ENCODE results near the gene IQCF2. TPM values are rescaled to one million over a fixed set of nuclear protein-coding genes. Genes with fewer than 3 reads are reported as not detected.

The IQCF2 gene
- not detected in 2 replicates for total RNA-seq

GRCh38 chr3:51860703-51861665 is at the start of gene IQCF2:
IQCF2 (plus strand) TSS chr3:51861615; CDS start chr3:51861667, 52 bp downstream.

GRCh38 chr3:51875501-51875900 is 14.1 kb downstream of the IQCF2 start, which contains the start of gene IQCF5:
IQCF5 (minus strand) TSS chr3:51875601; CDS start chr3:51875531, 70 bp downstream.

Other genes starting within 250 kb of the IQCF2 start
- 59.2 and 72.4 TPM in 2 replicates for gene TEX264, start 190.4 kb upstream of the IQCF2 start, total RNA-seq
- not detected in 2 replicates for gene GRM2, start 154.5 kb upstream of the IQCF2 start, total RNA-seq
- not detected in 2 replicates for gene IQCF6, start 82.4 kb upstream of the IQCF2 start, total RNA-seq
- gene IQCF5, start 14.0 kb downstream of the IQCF2 start, total RNA-seq = not detected in 2 replicates
- gene IQCF1, start 41.7 kb downstream of the IQCF2 start, total RNA-seq = not detected in 2 replicates
- 36.6 and 38.9 TPM in 2 replicates for gene RRP9, start 80.3 kb downstream of the IQCF2 start, total RNA-seq
- gene PARP3, start 80.7 kb downstream of the IQCF2 start, total RNA-seq = 15.4 and 31.0 TPM in 2 replicates
- 0.20 TPM in 1 of 2 replicates, not detected in the other for gene GPR62, start 93.8 kb downstream of the IQCF2 start, total RNA-seq
- gene PCBP4, start 105.8 kb downstream of the IQCF2 start, total RNA-seq = 56.2 and 80.7 TPM in 2 replicates
- gene ABHD14B, start 112.4 kb downstream of the IQCF2 start, total RNA-seq = 35.8 and 41.0 TPM in 2 replicates
- gene ABHD14A, start 113.4 kb downstream of the IQCF2 start, total RNA-seq = 10.8 and 17.0 TPM in 2 replicates
- gene ACY1, start 121.9 kb downstream of the IQCF2 start, total RNA-seq = 24.9 and 27.4 TPM in 2 replicates
- gene RPL29, start 134.3 kb downstream of the IQCF2 start, total RNA-seq = 1,551 and 1,914 TPM in 2 replicates
- gene DUSP7, start 195.0 kb downstream of the IQCF2 start, total RNA-seq = 19.6 and 30.7 TPM in 2 replicates

All from mammary microvascular endothelial cell (primary cell).